ENCODE data around the gene KIFC1.
"Not testable (repeated sequence)": the region's sequence is repeated elsewhere in the genome, so short reads cannot be mapped to it uniquely, and the experiment has no call there.

Gene KIFC1

GRCh38 chr6:33365206-33365971 lies 26.2 kb upstream of the KIFC1 start:
- H3K9me2 ChIP-seq (ENCODE audit: low read depth, low read length); H3K27me3 ChIP-seq (ENCODE audit: insufficient read depth, low read length); H3K4me3 ChIP-seq (ENCODE audit: low read depth, low read length, poor library complexity, severe bottlenecking); H3K36me3 ChIP-seq (ENCODE audit: insufficient read depth, low read length); H3K4me1 ChIP-seq (ENCODE audit: insufficient read depth, low read length, severe bottlenecking); H3K4me2 ChIP-seq (ENCODE audit: low read length); H2AFZ ChIP-seq (ENCODE audit: low read length); H3K79me2 ChIP-seq (ENCODE audit: insufficient read depth, low read length); H3F3A ChIP-seq (ENCODE audit: insufficient read depth, low read length); H3K9me3 ChIP-seq (ENCODE audit: low read length); H3K27ac ChIP-seq (ENCODE audit: low read depth, low read length, poor library complexity, severe bottlenecking); H4K20me1 ChIP-seq (ENCODE audit: insufficient read depth, low read length); H3K9ac ChIP-seq (ENCODE audit: low read length): not testable (repeated sequence)

- TF ChIP-seq CTCF (IDR thresholded peaks at IDR 0.05; ENCODE audit: low read length) (no peak), EZH2 (IDR thresholded peaks at IDR 0.05; ENCODE audit: borderline replicate concordance, low read length) (no peak)
- no peaks in the 10 kb centered on the region for H3K27me3 ChIP-seq (ENCODE audit: insufficient read depth, low read length)
These were observed 24.5 kb upstream of the KIFC1 start for GRCh38 chr6:33367009-33367714.

GRCh38 chr6:33367715-33368025 lies 24.0 kb upstream of the KIFC1 start:
- H3K9me3 ChIP-seq (ENCODE audit: low read length); H3K27me3 ChIP-seq (ENCODE audit: insufficient read depth, low read length); H3K27ac ChIP-seq (ENCODE audit: low read depth, low read length, poor library complexity, severe bottlenecking); H3K4me2 ChIP-seq (ENCODE audit: low read length); H4K20me1 ChIP-seq (ENCODE audit: insufficient read depth, low read length); H2AFZ ChIP-seq (ENCODE audit: low read length); H3K4me1 ChIP-seq (ENCODE audit: insufficient read depth, low read length, severe bottlenecking); H3K9ac ChIP-seq (ENCODE audit: low read length); H3K36me3 ChIP-seq (ENCODE audit: insufficient read depth, low read length); H3K9me2 ChIP-seq (ENCODE audit: low read depth, low read length); H3F3A ChIP-seq (ENCODE audit: insufficient read depth, low read length); H3K4me3 ChIP-seq (ENCODE audit: low read depth, low read length, poor library complexity, severe bottlenecking); H3K79me2 ChIP-seq (ENCODE audit: insufficient read depth, low read length): not testable (repeated sequence)

More at GRCh38 chr6:33367009-33367714, 24.5 kb upstream of the KIFC1 start:
- Histone ChIP-seq H3K79me2 (ENCODE audit: insufficient read depth, low read length) (no peaks in the 10 kb centered on the region), H3K36me3 (ENCODE audit: insufficient read depth, low read length) (no peaks in the 10 kb centered on the region), H4K20me1 (ENCODE audit: insufficient read depth, low read length) (no peaks in the 10 kb centered on the region), H3K9me3 (ENCODE audit: low read length) (no peaks in the 10 kb centered on the region), H3F3A (ENCODE audit: insufficient read depth, low read length) (no peaks in the 10 kb centered on the region), H3K27ac (ENCODE audit: low read depth, low read length, poor library complexity, severe bottlenecking) (no peak overlapping the region), H3K4me1 (ENCODE audit: insufficient read depth, low read length, severe bottlenecking) (no peaks in the 10 kb centered on the region), H3K4me3 (ENCODE audit: low read depth, low read length, poor library complexity, severe bottlenecking) (no peak overlapping the region), H2AFZ (ENCODE audit: low read length) (no peak overlapping the region), H3K9me2 (ENCODE audit: low read depth, low read length) (no peaks in the 10 kb centered on the region), H3K4me2 (ENCODE audit: low read length) (no peak overlapping the region), H3K9ac (ENCODE audit: low read length) (no peak overlapping the region)

GRCh38 chr6:33371901-33372300 lies 19.7 kb upstream of the KIFC1 start:
- H3K27ac ChIP-seq (ENCODE audit: low read depth, low read length, poor library complexity, severe bottlenecking); H3K79me2 ChIP-seq (ENCODE audit: insufficient read depth, low read length); H2AFZ ChIP-seq (ENCODE audit: low read length); H3K9ac ChIP-seq (ENCODE audit: low read length); H4K20me1 ChIP-seq (ENCODE audit: insufficient read depth, low read length); H3K4me1 ChIP-seq (ENCODE audit: insufficient read depth, low read length, severe bottlenecking); H3F3A ChIP-seq (ENCODE audit: insufficient read depth, low read length); H3K27me3 ChIP-seq (ENCODE audit: insufficient read depth, low read length); H3K4me2 ChIP-seq (ENCODE audit: low read length); H3K9me3 ChIP-seq (ENCODE audit: low read length); H3K4me3 ChIP-seq (ENCODE audit: low read depth, low read length, poor library complexity, severe bottlenecking); H3K36me3 ChIP-seq (ENCODE audit: insufficient read depth, low read length); H3K9me2 ChIP-seq (ENCODE audit: low read depth, low read length): not testable (repeated sequence)
